HEK293T (cell line): ENCODE measurements around the gene OR7A5.

Experiments used
- ELF4 ChIP-seq: fragments of 450-650 bp; IDR thresholded peaks from 2 replicates; pipeline ENCODE4 v1.6.1; 2017; ENCODE audit warnings: antibody characterized with exemption
- FOXA1 ChIP-seq: fragments of 450-650 bp; IDR thresholded peaks from 2 replicates; pipeline ENCODE4 v1.6.1; 2016; ENCODE audit warnings: mild to moderate bottlenecking
- FOXM1 ChIP-seq: fragments of 450-650 bp; IDR thresholded peaks from 2 replicates; pipeline ENCODE4 v1.6.1; 2017; ENCODE audit warnings: mild to moderate bottlenecking, borderline replicate concordance
- SP1 ChIP-seq: fragments of 450-650 bp; IDR thresholded peaks from 2 replicates; pipeline ENCODE4 v1.6.1; 2017
- TARDBP ChIP-seq: fragments of 450-650 bp; IDR thresholded peaks from 2 replicates; pipeline ENCODE4 v1.6.1; 2016
- ZNF384 ChIP-seq: fragments of 450-650 bp; IDR thresholded peaks from 2 replicates; pipeline ENCODE4 v1.6.1; 2016

GRCh38 chr19:14809272-14810057, 25.5 kb downstream of the OR7A5 start:
- no peak for TF ChIP-seq SP1
- no peak for TF ChIP-seq ELF4
- no peak for TF ChIP-seq FOXM1
- TF ChIP-seq FOXA1, result no peak
- no peak for TF ChIP-seq TARDBP
- no peak for TF ChIP-seq ZNF384
